GM18867 (cell line): ENCODE results near the gene DSCAM.

Experiments
- ATAC-seq: cut with Tn5 transposase; IDR thresholded peaks from one replicate; pipeline ENCODE4 v1.9.1; 2021; ENCODE audit warnings: mild to moderate bottlenecking, moderate library complexity; ENCODE audit not compliant: unreplicated experiment

Gene DSCAM

GRCh38 chr21:40839521-40839920, 7.4 kb downstream of the DSCAM start:
- no peak for ATAC-seq

GRCh38 chr21:40837456-40837855, 9.5 kb downstream of the DSCAM start:
- no peak for ATAC-seq

- ATAC-seq: no peak
These were observed 11.7 kb downstream of the DSCAM start for GRCh38 chr21:40835184-40835694.

- no peak for ATAC-seq
These were observed 13.8 kb downstream of the DSCAM start for GRCh38 chr21:40833184-40833583.

GRCh38 chr21:40832316-40832715, 14.6 kb downstream of the DSCAM start:
- no peak for ATAC-seq

- ATAC-seq: no peak
These were observed 16.1 kb downstream of the DSCAM start for GRCh38 chr21:40830836-40831235.

GRCh38 chr21:40829791-40830190, 17.2 kb downstream of the DSCAM start:
- no peak for ATAC-seq

GRCh38 chr21:40829308-40829707, 17.6 kb downstream of the DSCAM start:
- no peak for ATAC-seq

GRCh38 chr21:40827509-40827908, 19.4 kb downstream of the DSCAM start:
- ATAC-seq: no peak

- ATAC-seq: no peak
These were observed 27.7 kb downstream of the DSCAM start for GRCh38 chr21:40819071-40819900.

- ATAC-seq: no peak
These were observed 33.0 kb downstream of the DSCAM start for GRCh38 chr21:40813918-40814317.

GRCh38 chr21:40809673-40810197, 37.2 kb downstream of the DSCAM start:
- no peak for ATAC-seq

- ATAC-seq: no peak
These were observed 43.9 kb downstream of the DSCAM start for GRCh38 chr21:40803101-40803500.

GRCh38 chr21:40800126-40800525, 46.8 kb downstream of the DSCAM start:
- ATAC-seq: no peak

GRCh38 chr21:40797891-40798290, 49.1 kb downstream of the DSCAM start:
- no peak for ATAC-seq

- no peak for ATAC-seq
These were observed 49.5 kb downstream of the DSCAM start for GRCh38 chr21:40797410-40797809.

- no peak for ATAC-seq
These were observed 50.5 kb downstream of the DSCAM start for GRCh38 chr21:40796464-40796863.

GRCh38 chr21:40795313-40795712, 51.6 kb downstream of the DSCAM start:
- ATAC-seq: no peak

GRCh38 chr21:40792691-40793456, 54.1 kb downstream of the DSCAM start:
- no peak for ATAC-seq

GRCh38 chr21:40788635-40789034, 58.3 kb downstream of the DSCAM start:
- no peak for ATAC-seq

GRCh38 chr21:40783404-40783803, 63.6 kb downstream of the DSCAM start:
- ATAC-seq: no peak
